ENCODE data around the gene SH3BP2. TPM values are rescaled to one million over a fixed set of nuclear protein-coding genes. Genes with fewer than 3 reads are reported as not detected.

The SH3BP2 gene
- polyA plus RNA-seq, 1 donor (not counting 4 experiments of a cell fraction or from before 2014, with no cell fraction given), result 11.2 TPM

- DNase-seq (ENCODE audit: low read depth, low spot score) (no peak), FAIRE-seq (no peak)
- dilution Hi-C loops (cut with MboI; ENCODE audit: extremely low pct_ligation_motif_present, low sequenced_read_pairs), result no loop called here
Measured at GRCh38 chr4:2823301-2823670, 30.4 kb downstream of the SH3BP2 start.

GRCh38 chr4:2823671-2824328 is 30.9 kb downstream of the SH3BP2 start:
- H3K27me3 ChIP-seq (ENCODE audit: control insufficient read depth, extremely low read depth, insufficient read depth, low read length), result no peaks in the 10 kb centered on the region
- no peak overlapping the region for H3K27ac ChIP-seq (ENCODE audit: control insufficient read depth, insufficient read depth, low read length)
- no peak overlapping the region for H3K9ac ChIP-seq (ENCODE audit: control insufficient read depth, extremely low read depth, insufficient read depth, low read length)
- dilution Hi-C loops (cut with MboI; ENCODE audit: extremely low pct_ligation_motif_present, low sequenced_read_pairs), result no loop called here
- H3K9me3 ChIP-seq (ENCODE audit: control insufficient read depth, low read depth, low read length), result no peaks in the 10 kb centered on the region
- FAIRE-seq, result no peak
- H3K4me1 ChIP-seq (ENCODE audit: control insufficient read depth, extremely low read depth, insufficient read depth, low read length), result no peaks in the 10 kb centered on the region
- H3K4me3 ChIP-seq (ENCODE audit: control insufficient read depth in 2 of 3, extremely low read depth in 1 of 3, insufficient read depth in 2 of 3, low read depth in 1 of 3, low read length in 3 of 3), result no peak overlapping the region
- TF ChIP-seq EZH2 (IDR thresholded peaks at IDR 0.05; ENCODE audit: low read length) (no peak), CTCF (optimal IDR thresholded peaks at IDR 0.05 in 1 of 3, IDR thresholded peaks at IDR 0.05 in 1 of 3, conservative IDR thresholded peaks at IDR 0.05 in 1 of 3; ENCODE audit: extremely low read depth in 1 of 3, insufficient read depth in 2 of 3, low read length in 3 of 3) (no peak)
- H3K9me1 ChIP-seq (ENCODE audit: control insufficient read depth, extremely low read depth, insufficient read depth, low read length), result no peaks in the 10 kb centered on the region
- no peak for DNase-seq (ENCODE audit: low read depth, low spot score)
- peaks cover 3 to 33% of the 10 kb centered on the region in 2 experiments for H3K36me3 ChIP-seq (ENCODE audit: control insufficient read depth in 2 of 2, extremely low read depth in 1 of 2, insufficient read depth in 2 of 2, low read length in 2 of 2)
- H3K4me2 ChIP-seq (ENCODE audit: control insufficient read depth, extremely low read depth, insufficient read depth, low read depth, low read length), result no peak overlapping the region
- peaks cover 2% of the 10 kb centered on the region for H4K20me1 ChIP-seq (ENCODE audit: control insufficient read depth, extremely low read depth, insufficient read depth, low read length)
- H2AFZ ChIP-seq (ENCODE audit: control insufficient read depth, low read length), result no peak overlapping the region
- H3K79me2 ChIP-seq (ENCODE audit: control insufficient read depth, insufficient read depth, low read length), result no peaks in the 10 kb centered on the region

More at GRCh38 chr4:2823301-2823670, 30.4 kb downstream of the SH3BP2 start:
- Histone ChIP-seq H3K9me1 (ENCODE audit: control insufficient read depth, extremely low read depth, insufficient read depth, low read length) (no peaks in the 10 kb centered on the region), H4K20me1 (ENCODE audit: control insufficient read depth, extremely low read depth, insufficient read depth, low read length) (peaks cover 2% of the 10 kb centered on the region), H2AFZ (ENCODE audit: control insufficient read depth, low read length) (no peak overlapping the region), H3K79me2 (ENCODE audit: control insufficient read depth, insufficient read depth, low read length) (no peaks in the 10 kb centered on the region), H3K4me3 (ENCODE audit: control insufficient read depth in 2 of 3, extremely low read depth in 1 of 3, insufficient read depth in 2 of 3, low read depth in 1 of 3, low read length in 3 of 3) (no peak overlapping the region), H3K27ac (ENCODE audit: control insufficient read depth, insufficient read depth, low read length) (no peak overlapping the region), H3K36me3 (ENCODE audit: control insufficient read depth in 2 of 2, extremely low read depth in 1 of 2, insufficient read depth in 2 of 2, low read length in 2 of 2) (peaks cover 3 to 31% of the 10 kb centered on the region in 2 experiments), H3K4me2 (ENCODE audit: control insufficient read depth, extremely low read depth, insufficient read depth, low read depth, low read length) (no peak overlapping the region), H3K9ac (ENCODE audit: control insufficient read depth, extremely low read depth, insufficient read depth, low read length) (no peak overlapping the region), H3K4me1 (ENCODE audit: control insufficient read depth, extremely low read depth, insufficient read depth, low read length) (no peaks in the 10 kb centered on the region), H3K27me3 (ENCODE audit: control insufficient read depth, extremely low read depth, insufficient read depth, low read length) (no peaks in the 10 kb centered on the region), H3K9me3 (ENCODE audit: control insufficient read depth, low read depth, low read length) (no peaks in the 10 kb centered on the region)
- TF ChIP-seq EZH2 (IDR thresholded peaks at IDR 0.05; ENCODE audit: low read length), result no peak
- no peak for TF ChIP-seq CTCF (optimal IDR thresholded peaks at IDR 0.05 in 1 of 3, IDR thresholded peaks at IDR 0.05 in 1 of 3, conservative IDR thresholded peaks at IDR 0.05 in 1 of 3; ENCODE audit: extremely low read depth in 1 of 3, insufficient read depth in 2 of 3, low read length in 3 of 3)

Measured in keratinocyte (primary cell).